ENCODE data around the gene MAGEF1.
A peak's percentile ranks its signal among the peaks of the same experiment; 100 is the strongest.

MAGEF1 gene

GRCh38 chr3:184725176-184725719 lies 13.4 kb upstream of the MAGEF1 start:
- H3K27me3 ChIP-seq (ENCODE audit: insufficient read depth, low read length), result no peaks in the 10 kb centered on the region
- H3K9me3 ChIP-seq (ENCODE audit: low read length), result no peaks in the 10 kb centered on the region
- peaks cover 4% of the 10 kb centered on the region for H3K4me1 ChIP-seq (ENCODE audit: insufficient read depth, low read length)
- no peaks in the 10 kb centered on the region for H3K36me3 ChIP-seq (ENCODE audit: insufficient read depth, low read length)
- H2AFZ ChIP-seq (ENCODE audit: low read depth, low read length), result no peak overlapping the region
- H3K4me3 ChIP-seq (ENCODE audit: low read length), result no peak overlapping the region

- Histone ChIP-seq H3K9me3 (ENCODE audit: low read length) (no peaks in the 10 kb centered on the region), H3K36me3 (ENCODE audit: insufficient read depth, low read length) (no peaks in the 10 kb centered on the region)
These were observed 12.8 kb upstream of the MAGEF1 start for GRCh38 chr3:184724699-184725098.

GRCh38 chr3:184719709-184720108 lies 7.8 kb upstream of the MAGEF1 start:
- Histone ChIP-seq H3K27me3 (ENCODE audit: insufficient read depth, low read length) (no peaks in the 10 kb centered on the region), H2AFZ (ENCODE audit: low read depth, low read length) (no peak overlapping the region), H3K9me3 (ENCODE audit: low read length) (no peaks in the 10 kb centered on the region), H3K4me1 (ENCODE audit: insufficient read depth, low read length) (peaks cover 29% of the 10 kb centered on the region), H3K4me3 (ENCODE audit: low read length) (no peak overlapping the region), H3K36me3 (ENCODE audit: insufficient read depth, low read length) (no peaks in the 10 kb centered on the region)

More at GRCh38 chr3:184724699-184725098, 12.8 kb upstream of the MAGEF1 start:
- Histone ChIP-seq H2AFZ (ENCODE audit: low read depth, low read length) (no peak overlapping the region), H3K4me3 (ENCODE audit: low read length) (no peak overlapping the region), H3K4me1 (ENCODE audit: insufficient read depth, low read length) (peaks cover 4% of the 10 kb centered on the region), H3K27me3 (ENCODE audit: insufficient read depth, low read length) (no peaks in the 10 kb centered on the region)

- Histone ChIP-seq H3K9me3 (ENCODE audit: low read length) (no peaks in the 10 kb centered on the region), H3K27me3 (ENCODE audit: insufficient read depth, low read length) (no peaks in the 10 kb centered on the region), H2AFZ (ENCODE audit: low read depth, low read length) (no peak overlapping the region), H3K4me1 (ENCODE audit: insufficient read depth, low read length) (peaks cover 29% of the 10 kb centered on the region), H3K36me3 (ENCODE audit: insufficient read depth, low read length) (no peaks in the 10 kb centered on the region), H3K4me3 (ENCODE audit: low read length) (no peak overlapping the region)
These were observed 6.6 kb upstream of the MAGEF1 start for GRCh38 chr3:184718431-184718830.

GRCh38 chr3:184717399-184717983 lies 5.6 kb upstream of the MAGEF1 start:
- H3K4me1 ChIP-seq (ENCODE audit: insufficient read depth, low read length), result peaks cover 33% of the 10 kb centered on the region
- peak overlapping the region; percentile 76 for H2AFZ ChIP-seq (ENCODE audit: low read depth, low read length)
- H3K9me3 ChIP-seq (ENCODE audit: low read length), result no peaks in the 10 kb centered on the region
- no peaks in the 10 kb centered on the region for H3K27me3 ChIP-seq (ENCODE audit: insufficient read depth, low read length)
- H3K4me3 ChIP-seq (ENCODE audit: low read length), result peak overlapping the region; percentile 19
- no peaks in the 10 kb centered on the region for H3K36me3 ChIP-seq (ENCODE audit: insufficient read depth, low read length)

- H3K4me1 ChIP-seq (ENCODE audit: insufficient read depth, low read length), result peaks cover 34% of the 10 kb centered on the region
- no peaks in the 10 kb centered on the region for H3K36me3 ChIP-seq (ENCODE audit: insufficient read depth, low read length)
- H3K4me3 ChIP-seq (ENCODE audit: low read length), result peak overlapping the region; percentile 19
- H3K27me3 ChIP-seq (ENCODE audit: insufficient read depth, low read length), result no peaks in the 10 kb centered on the region
- peak overlapping the region; percentile 76 for H2AFZ ChIP-seq (ENCODE audit: low read depth, low read length)
- no peaks in the 10 kb centered on the region for H3K9me3 ChIP-seq (ENCODE audit: low read length)
These were observed 4.9 kb upstream of the MAGEF1 start for GRCh38 chr3:184716622-184717398.

- Histone ChIP-seq H3K27me3 (ENCODE audit: insufficient read depth, low read length) (no peaks in the 10 kb centered on the region), H3K4me3 (ENCODE audit: low read length) (no peak overlapping the region)
These were observed 4.2 kb upstream of the MAGEF1 start for GRCh38 chr3:184715943-184716621.

GRCh38 chr3:184713521-184713920 lies 1.7 kb upstream of the MAGEF1 start:
- H3K4me3 ChIP-seq (ENCODE audit: low read length), result no peak overlapping the region
- peaks cover 40% of the 10 kb centered on the region for H3K4me1 ChIP-seq (ENCODE audit: insufficient read depth, low read length)
- H3K36me3 ChIP-seq (ENCODE audit: insufficient read depth, low read length), result peaks cover 7% of the 10 kb centered on the region
- no peaks in the 10 kb centered on the region for H3K9me3 ChIP-seq (ENCODE audit: low read length)
- no peak overlapping the region for H2AFZ ChIP-seq (ENCODE audit: low read depth, low read length)
- no peaks in the 10 kb centered on the region for H3K27me3 ChIP-seq (ENCODE audit: insufficient read depth, low read length)

More at GRCh38 chr3:184715943-184716621, 4.2 kb upstream of the MAGEF1 start:
- Histone ChIP-seq H2AFZ (ENCODE audit: low read depth, low read length) (peak overlapping the region; percentile 76), H3K36me3 (ENCODE audit: insufficient read depth, low read length) (no peaks in the 10 kb centered on the region), H3K9me3 (ENCODE audit: low read length) (no peaks in the 10 kb centered on the region), H3K4me1 (ENCODE audit: insufficient read depth, low read length) (peaks cover 34% of the 10 kb centered on the region)

- H3K4me1 ChIP-seq (ENCODE audit: insufficient read depth, low read length), result peaks cover 35% of the 10 kb centered on the region
- peak overlapping the region; percentile 61 for H3K4me3 ChIP-seq (ENCODE audit: low read length)
- peaks cover 2% of the 10 kb centered on the region for H3K9me3 ChIP-seq (ENCODE audit: low read length)
- H2AFZ ChIP-seq (ENCODE audit: low read depth, low read length), result no peak overlapping the region
- peaks cover 12% of the 10 kb centered on the region for H3K36me3 ChIP-seq (ENCODE audit: insufficient read depth, low read length)
- no peaks in the 10 kb centered on the region for H3K27me3 ChIP-seq (ENCODE audit: insufficient read depth, low read length)
These were observed 1.1 kb upstream of the MAGEF1 start for GRCh38 chr3:184713040-184713355.

GRCh38 chr3:184712248-184713039 lies 580 bp upstream of the MAGEF1 start:
- Histone ChIP-seq H3K27me3 (ENCODE audit: insufficient read depth, low read length) (no peaks in the 10 kb centered on the region), H3K36me3 (ENCODE audit: insufficient read depth, low read length) (peaks cover 15% of the 10 kb centered on the region), H3K4me1 (ENCODE audit: insufficient read depth, low read length) (peaks cover 30% of the 10 kb centered on the region), H2AFZ (ENCODE audit: low read depth, low read length) (peak overlapping the region; percentile 66), H3K4me3 (ENCODE audit: low read length) (peak overlapping the region; percentile 61), H3K9me3 (ENCODE audit: low read length) (peaks cover 6% of the 10 kb centered on the region)

- Histone ChIP-seq H3K9me3 (ENCODE audit: low read length) (peaks cover 9% of the 10 kb centered on the region), H3K36me3 (ENCODE audit: insufficient read depth, low read length) (peaks cover 18% of the 10 kb centered on the region), H3K27me3 (ENCODE audit: insufficient read depth, low read length) (no peaks in the 10 kb centered on the region), H3K4me3 (ENCODE audit: low read length) (peak overlapping the region; percentile 61), H2AFZ (ENCODE audit: low read depth, low read length) (no peak overlapping the region), H3K4me1 (ENCODE audit: insufficient read depth, low read length) (peaks cover 15% of the 10 kb centered on the region)
These were observed 883 bp downstream of the MAGEF1 start for GRCh38 chr3:184710870-184711492.

- Histone ChIP-seq H3K27me3 (ENCODE audit: insufficient read depth, low read length) (no peaks in the 10 kb centered on the region), H2AFZ (ENCODE audit: low read depth, low read length) (no peak overlapping the region), H3K9me3 (ENCODE audit: low read length) (peaks cover 9% of the 10 kb centered on the region), H3K36me3 (ENCODE audit: insufficient read depth, low read length) (peaks cover 11% of the 10 kb centered on the region), H3K4me3 (ENCODE audit: low read length) (no peak overlapping the region), H3K4me1 (ENCODE audit: insufficient read depth, low read length) (no peaks in the 10 kb centered on the region)
These were observed 8.2 kb downstream of the MAGEF1 start for GRCh38 chr3:184703657-184704056.

Data from neuron (in vitro differentiated cells).